Upper lobe of right lung (tissue), 1 donor: ENCODE measurements around the gene PIGA. TPM values are rescaled to one million over a fixed set of nuclear protein-coding genes. Genes with fewer than 3 reads are reported as not detected.
"Not testable (repeated sequence)": the region's sequence is repeated elsewhere in the genome, so short reads cannot be mapped to it uniquely, and the experiment has no call there.

Experiments used
- ATAC-seq: fragments of 200-7000 bp; cut with Tn5 transposase; one replicate; pipeline ENCODE4 v1.9.1; 2020; ENCODE audit warnings: mild to moderate bottlenecking, moderate library complexity
- DNase-seq: peaks from one replicate; pipeline ENCODE4 v3.0.0-alpha.2; 2020
- H3K27ac ChIP-seq: fragments of 200-600 bp; one replicate; pipeline ENCODE4 v1.8.0; 2022
- H3K27me3 ChIP-seq: fragments of 200-600 bp; one replicate; pipeline ENCODE4 v1.8.0; 2022; ENCODE audit warnings: mild to moderate bottlenecking
- H3K36me3 ChIP-seq: fragments of 200-600 bp; one replicate; pipeline ENCODE4 v1.8.0; 2022
- H3K4me1 ChIP-seq: fragments of 200-600 bp; one replicate; pipeline ENCODE4 v1.8.0; 2022
- H3K4me3 ChIP-seq: fragments of 200-600 bp; one replicate; pipeline ENCODE4 v1.8.0; 2022; ENCODE audit warnings: mild to moderate bottlenecking
- H3K9me3 ChIP-seq: fragments of 200-600 bp; one replicate; pipeline ENCODE4 v1.8.0; 2022
- intact Hi-C: fragments of 100-400 bp; cut with DNase I; formaldehyde crosslinking; loops from one replicate; pipeline ENCODE4 v1.11.0; 2022
- total RNA-seq: library from RNA; stranded (reverse); fragmentation: NEBNext Ultra II Directional; extraction: Animal tissue kit (Norgen Biotek cat#: 25700); gene quantifications from one replicate; pipeline ENCODE4 v1.2.1, GENCODE V29; 2021
- TF ChIP-seq, protein P1 (sequence below): fragments of 200-600 bp; IDR thresholded peaks from one replicate; pipeline ENCODE4 v1.8.0; 2022; ENCODE audit warnings: antibody characterized with exemption
- donor health status: DM: no; HTN: yes; CAD: no; lungs with severe emphysema.

The PIGA gene
- total RNA-seq, 1 donor from 2014 or later: 29.4 TPM

DNA sequence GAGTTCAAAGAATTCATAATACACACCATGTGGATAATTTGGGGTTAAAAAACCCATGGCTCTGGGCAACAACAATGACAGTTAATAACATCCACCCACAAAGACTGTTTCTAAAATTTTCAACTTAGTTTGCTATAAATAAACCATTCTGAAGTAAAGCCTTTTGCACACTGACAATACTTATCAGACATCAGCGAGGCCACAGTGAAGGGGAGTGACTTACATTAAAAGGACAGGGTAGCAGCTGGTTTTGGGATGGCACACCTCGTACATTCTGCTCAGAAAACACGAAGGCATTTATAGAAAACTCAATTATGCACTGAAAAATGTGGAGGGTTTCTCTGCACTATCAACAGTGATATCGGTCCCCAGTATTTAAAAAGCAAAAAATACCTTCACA is 15.0 kb downstream of the PIGA start:
- Histone ChIP-seq H3K27ac (no peak overlapping the region), H3K9me3 (no peaks in the 10 kb centered on the region), H3K36me3 (peaks cover 24% of the 10 kb centered on the region), H3K27me3 (no peaks in the 10 kb centered on the region), H3K4me3 (no peak overlapping the region), H3K4me1 (no peaks in the 10 kb centered on the region)
- TF ChIP-seq, protein P1, sequence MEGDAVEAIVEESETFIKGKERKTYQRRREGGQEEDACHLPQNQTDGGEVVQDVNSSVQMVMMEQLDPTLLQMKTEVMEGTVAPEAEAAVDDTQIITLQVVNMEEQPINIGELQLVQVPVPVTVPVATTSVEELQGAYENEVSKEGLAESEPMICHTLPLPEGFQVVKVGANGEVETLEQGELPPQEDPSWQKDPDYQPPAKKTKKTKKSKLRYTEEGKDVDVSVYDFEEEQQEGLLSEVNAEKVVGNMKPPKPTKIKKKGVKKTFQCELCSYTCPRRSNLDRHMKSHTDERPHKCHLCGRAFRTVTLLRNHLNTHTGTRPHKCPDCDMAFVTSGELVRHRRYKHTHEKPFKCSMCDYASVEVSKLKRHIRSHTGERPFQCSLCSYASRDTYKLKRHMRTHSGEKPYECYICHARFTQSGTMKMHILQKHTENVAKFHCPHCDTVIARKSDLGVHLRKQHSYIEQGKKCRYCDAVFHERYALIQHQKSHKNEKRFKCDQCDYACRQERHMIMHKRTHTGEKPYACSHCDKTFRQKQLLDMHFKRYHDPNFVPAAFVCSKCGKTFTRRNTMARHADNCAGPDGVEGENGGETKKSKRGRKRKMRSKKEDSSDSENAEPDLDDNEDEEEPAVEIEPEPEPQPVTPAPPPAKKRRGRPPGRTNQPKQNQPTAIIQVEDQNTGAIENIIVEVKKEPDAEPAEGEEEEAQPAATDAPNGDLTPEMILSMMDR: no peak
- no peak for DNase-seq
- ATAC-seq: no peak
- intact Hi-C loops: no loop called here

GRCh38 chrX:15319075-15319474 is 16.2 kb downstream of the PIGA start:
- Histone ChIP-seq H3K36me3 (peaks cover 24% of the 10 kb centered on the region), H3K27ac (no peak overlapping the region), H3K9me3 (no peaks in the 10 kb centered on the region), H3K4me3 (no peak overlapping the region), H3K4me1 (no peaks in the 10 kb centered on the region), H3K27me3 (no peaks in the 10 kb centered on the region)
- ATAC-seq: no peak
- intact Hi-C loops: no loop called here
- TF ChIP-seq, protein P1: no peak
- DNase-seq: no peak

DNA sequence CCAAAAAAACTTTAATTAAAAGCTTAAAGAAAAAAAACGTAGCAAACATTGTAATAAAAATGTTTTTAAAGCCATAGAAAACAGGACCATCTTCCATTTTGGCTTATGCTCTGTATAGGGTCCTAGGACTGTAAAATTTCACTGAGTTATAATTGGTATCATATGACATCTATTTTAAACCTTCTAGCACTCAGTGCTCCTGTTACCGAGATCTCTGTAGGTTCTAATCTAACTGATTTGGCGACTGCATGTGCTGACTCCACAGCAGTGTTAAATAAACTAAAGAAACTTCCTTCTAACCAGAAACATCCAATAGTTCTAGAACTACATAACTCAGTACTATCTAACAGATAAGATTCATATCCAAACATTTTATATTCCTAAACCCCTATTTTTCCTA is 19.8 kb downstream of the PIGA start, which contains the start of gene ASB11:
Gene ASB11 (minus strand): TSS at position 132 of the 400 bp plus-strand sequence. CDS start 35 bp downstream, at position 97.
- H3K27me3 ChIP-seq: no peaks in the 10 kb centered on the region
- H3K4me3 ChIP-seq: no peak within 1 kb of the TSS
- ATAC-seq: no peak
- H3K4me1 ChIP-seq: no peaks in the 10 kb centered on the region
- H3K27ac ChIP-seq: no peak within 1 kb of the TSS
- no peaks in the 10 kb centered on the region for H3K9me3 ChIP-seq
- peaks cover 9% of the 10 kb centered on the region for H3K36me3 ChIP-seq
- DNase-seq: no peak
- intact Hi-C loops: no loop called here
- TF ChIP-seq, protein P1: no peak

DNA sequence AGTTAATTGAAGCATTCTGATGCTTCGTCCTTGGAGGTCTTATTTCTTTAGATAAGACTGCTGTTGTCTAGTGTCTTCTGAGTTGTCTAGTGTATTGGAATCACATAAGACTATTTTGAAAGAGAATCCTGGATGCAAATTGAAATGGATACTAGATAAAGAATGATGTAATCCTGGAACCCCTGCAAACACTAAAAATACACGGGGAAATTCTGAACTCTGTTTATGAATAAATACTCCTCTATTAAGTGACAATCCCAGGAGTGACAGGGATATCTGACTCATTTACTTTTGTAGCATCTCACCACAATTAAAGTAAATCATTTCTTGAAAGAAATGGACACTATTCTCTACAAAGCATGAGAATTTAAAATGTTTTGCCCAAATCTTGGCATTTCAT is 20.9 kb downstream of the PIGA start:
- Histone ChIP-seq H3K27me3 (no peaks in the 10 kb centered on the region), H3K9me3 (no peaks in the 10 kb centered on the region), H3K4me3 (no peak overlapping the region), H3K36me3 (no peaks in the 10 kb centered on the region), H3K27ac (no peak overlapping the region), H3K4me1 (no peaks in the 10 kb centered on the region)
- TF ChIP-seq, protein P1: no peak
- ATAC-seq (no peak), DNase-seq (no peak)
- intact Hi-C loops: no loop called here

GRCh38 chrX:15311119-15311518 is 24.2 kb downstream of the PIGA start:
- Histone ChIP-seq H3K36me3 (no peaks in the 10 kb centered on the region), H3K9me3 (no peaks in the 10 kb centered on the region), H3K4me1 (no peaks in the 10 kb centered on the region), H3K4me3 (no peak overlapping the region), H3K27me3 (no peaks in the 10 kb centered on the region), H3K27ac (peak overlapping the region; percentile 55)
- intact Hi-C loops: no loop called here
- no peak for ATAC-seq
- TF ChIP-seq, protein P1: no peak
- DNase-seq: no peak

GRCh38 chrX:15310117-15310516 is 25.2 kb downstream of the PIGA start:
- no peak overlapping the region for H3K4me3 ChIP-seq
- no peaks in the 10 kb centered on the region for H3K9me3 ChIP-seq
- peak overlapping the region; percentile 55 for H3K27ac ChIP-seq
- no peaks in the 10 kb centered on the region for H3K27me3 ChIP-seq
- no peak for DNase-seq
- TF ChIP-seq, protein P1: no peak
- H3K36me3 ChIP-seq: no peaks in the 10 kb centered on the region
- no peaks in the 10 kb centered on the region for H3K4me1 ChIP-seq
- intact Hi-C loops: no loop called here
- peak; percentile 65 for ATAC-seq

- H3K27me3 ChIP-seq, H3K4me1 ChIP-seq, DNase-seq, H3K36me3 ChIP-seq, H3K9me3 ChIP-seq, intact Hi-C loops, H3K4me3 ChIP-seq, ATAC-seq, H3K27ac ChIP-seq: not testable (repeated sequence)
These were observed 29.4 kb downstream of the PIGA start for GRCh38 chrX:15305899-15306298.
